A549 (cell line): ENCODE measurements around the gene APC2. TPM values are rescaled to one million over a fixed set of nuclear protein-coding genes. Genes with fewer than 3 reads are reported as not detected.

ENCODE experiments used
- ATAC-seq, 2 experiments: fragments of 200-7000 bp in 1 of 2; fragments of >200 bp in 1 of 2; cut with Nextera tagmentation in 1 of 2; cut with Tn5 transposase in 1 of 2; 3 replicates each; pipeline versions ENCODE4 v1.8.0 to v1.9.1; 2018 to 2020; ENCODE audit warnings: mild to moderate bottlenecking in 1 of 2, moderate library complexity in 1 of 2
- CTCF ChIA-PET: fragments of 300-600 bp; sonication (Branson Sonifier 250); formaldehyde crosslinking; extraction: SDS; loops from one replicate; lab custom pipeline; 2021; ENCODE audit warnings: antibody characterized with exemption, inconsistent platforms; lab: Yijun Ruan, JAX
- POLR2A ChIA-PET: fragments of 350-600 bp; formaldehyde crosslinking; extraction: SDS; loops from one replicate; lab custom pipeline; 2021; ENCODE audit warnings: antibody characterized with exemption, inconsistent platforms; lab: Yijun Ruan, JAX
- DNase-seq, 2 experiments: peaks; one replicate each; pipeline versions ENCODE4 v3.0.0 to v3.0.0-alpha.2; 2011 to 2016; ENCODE audit warnings: low read depth in 1 of 2, low spot score in 1 of 2
- FAIRE-seq: peaks from 2 replicates; lab custom pipeline; 2011; peaks lifted over from hg19 to GRCh38; lab: Jason Lieb, UNC
- H3K27ac ChIP-seq, 2 experiments: fragments of >200 bp; sonication (Bioruptor Twin); formaldehyde crosslinking; 3 replicates each; pipeline ENCODE4 v1.5.1; 2016 to 2017
- H3K4me1 ChIP-seq: fragments of >200 bp; sonication (Bioruptor Twin); formaldehyde crosslinking; 3 replicates; pipeline ENCODE4 v1.6.1; 2016
- H3K4me2 ChIP-seq: fragments of >200 bp; sonication (Bioruptor Twin); formaldehyde crosslinking; 3 replicates; pipeline ENCODE4 v1.6.1; 2016
- H3K4me3 ChIP-seq: fragments of >200 bp; sonication (Bioruptor Twin); formaldehyde crosslinking; 3 replicates; pipeline ENCODE4 v1.5.1; 2016
- H3K9me3 ChIP-seq: fragments of >200 bp; sonication (Bioruptor Twin); formaldehyde crosslinking; 3 replicates; pipeline ENCODE4 v1.6.1; 2016
- ATOH8 ChIP-seq: fragments of 250-450 bp; sonication (Bioruptor Pico); IDR thresholded peaks from 2 replicates; pipeline ENCODE4 v1.5.0; 2020; ENCODE audit warnings: low read depth, mild to moderate bottlenecking, moderate library complexity
- BCL3 ChIP-seq: fragments of >200 bp; sonication (Bioruptor Twin); formaldehyde crosslinking; IDR thresholded peaks from 3 replicates; pipeline ENCODE4 v1.6.1; 2016
- CBX2 ChIP-seq: fragments of 200-600 bp; sonication (generic); IDR thresholded peaks from 2 replicates; pipeline ENCODE4 v1.6.1; 2016; ENCODE audit warnings: low read depth, mild to moderate bottlenecking, borderline replicate concordance
- CEBPB ChIP-seq, 2 experiments: fragments of >200 bp in 1 of 2; sonication (Bioruptor Twin) in 1 of 2; formaldehyde crosslinking in 1 of 2; IDR thresholded peaks; 2 replicates each; pipeline ENCODE4 v1.6.1; 2012 to 2016
- CHD2 ChIP-seq: fragments of 150-350 bp; IDR thresholded peaks from 2 replicates; pipeline ENCODE4 v1.6.1; 2014; ENCODE audit warnings: low read length; ENCODE audit not compliant: partially characterized antibody
- FOSL2 ChIP-seq, 2 experiments: fragments of 450-650 bp in 1 of 2; fragments of >200 bp in 1 of 2; sonication (Bioruptor Twin) in 1 of 2; formaldehyde crosslinking; IDR thresholded peaks; 2 replicates each; pipeline versions ENCODE4 v1.5.0 to v1.6.1; 2016 to 2020; ENCODE audit warnings: mild to moderate bottlenecking in 1 of 2, moderate library complexity in 1 of 2
- HDAC2 ChIP-seq: fragments of 200-600 bp; sonication (generic); IDR thresholded peaks from 2 replicates; pipeline ENCODE4 v1.6.1; 2016
- HOXB13 ChIP-seq: fragments of 250-450 bp; sonication (Bioruptor Pico); IDR thresholded peaks from 2 replicates; pipeline ENCODE4 v1.5.0; 2020; ENCODE audit warnings: low read depth, mild to moderate bottlenecking, moderate library complexity
- HOXB5 ChIP-seq: fragments of 250-450 bp; sonication (Bioruptor Pico); IDR thresholded peaks from 2 replicates; pipeline ENCODE4 v1.5.0; 2020; ENCODE audit warnings: mild to moderate bottlenecking, moderate library complexity
- JUNB ChIP-seq: fragments of >200 bp; sonication (Bioruptor Twin); formaldehyde crosslinking; IDR thresholded peaks from 2 replicates; pipeline ENCODE4 v1.6.1; 2016
- NFE2L2 ChIP-seq: fragments of 150-350 bp; conservative IDR thresholded peaks from 2 replicates; pipeline ENCODE4 v1.6.1; 2014; ENCODE audit warnings: low read length
- NR3C1 ChIP-seq: fragments of >200 bp; sonication (Bioruptor Twin); formaldehyde crosslinking; IDR thresholded peaks from 3 replicates; pipeline ENCODE4 v1.6.1; 2017
- PHF8 ChIP-seq: fragments of 200-600 bp; sonication (generic); IDR thresholded peaks from 2 replicates; pipeline ENCODE4 v1.6.1; 2016; ENCODE audit warnings: low read depth, mild to moderate bottlenecking, antibody characterized with exemption, moderate library complexity, borderline replicate concordance
- POLR2A ChIP-seq: IDR thresholded peaks from 2 replicates; pipeline ENCODE4 v1.6.1; 2012; ENCODE audit warnings: mild to moderate bottlenecking, low read length
- POLR2AphosphoS2 ChIP-seq: conservative IDR thresholded peaks from 2 replicates; pipeline ENCODE4 v1.6.1; 2012; ENCODE audit warnings: low read length, improper control_type of control experiment, inconsistent platforms
- RCOR1 ChIP-seq: fragments of 150-350 bp; IDR thresholded peaks from 2 replicates; pipeline ENCODE4 v1.6.1; 2014; ENCODE audit warnings: antibody characterized with exemption, low read length, low read depth
- REST ChIP-seq: fragments of 200-600 bp; sonication (generic); IDR thresholded peaks from 2 replicates; pipeline ENCODE4 v1.6.1; 2016; ENCODE audit warnings: antibody characterized with exemption, mild to moderate bottlenecking, moderate library complexity
- RNF2 ChIP-seq: fragments of 200-600 bp; sonication (generic); IDR thresholded peaks from 2 replicates; pipeline ENCODE4 v1.6.1; 2016; ENCODE audit warnings: low read depth, mild to moderate bottlenecking, antibody characterized with exemption, moderate library complexity, borderline replicate concordance
- SMC3 ChIP-seq: fragments of >200 bp; sonication (Bioruptor Twin); formaldehyde crosslinking; IDR thresholded peaks from 3 replicates; pipeline ENCODE4 v1.6.1; 2018; ENCODE audit warnings: inconsistent platforms
- SREBF2 ChIP-seq: fragments of 450-650 bp; IDR thresholded peaks from 2 replicates; pipeline ENCODE4 v1.6.1; 2014; ENCODE audit warnings: mild to moderate bottlenecking, moderate library complexity
- TFCP2L1 ChIP-seq: fragments of 250-450 bp; sonication (Bioruptor Pico); IDR thresholded peaks from 2 replicates; pipeline ENCODE4 v1.5.0; 2021; ENCODE audit warnings: mild to moderate bottlenecking
- TP53 ChIP-seq: fragments of 250-450 bp; sonication (Bioruptor Pico); IDR thresholded peaks from 2 replicates; pipeline ENCODE4 v1.5.0; 2021; ENCODE audit warnings: mild to moderate bottlenecking, moderate library complexity
- ZC3H11A ChIP-seq: fragments of 450-650 bp; IDR thresholded peaks from 2 replicates; pipeline ENCODE4 v1.6.1; 2014; ENCODE audit warnings: antibody characterized with exemption, mild to moderate bottlenecking
- ZFP36 ChIP-seq: fragments of 450-650 bp; IDR thresholded peaks from 2 replicates; pipeline ENCODE4 v1.6.1; 2014; ENCODE audit warnings: borderline replicate concordance; ENCODE audit not compliant: partially characterized antibody
- WGBS: methylation state at CpG from one replicate; pipeline ENCODE4 v1.1.6; 2017; ENCODE audit errors: missing lambda C conversion rate; 5-methylcytosine and 5-hydroxymethylcytosine counted together
- polyA plus RNA-seq, 4 experiments: library from polyadenylated mRNA; depleted of rRNA in 3 of 4; stranded (reverse); fragments of >200 nt; fragmentation: RNase III in 1 of 4; extraction: RNeasy Plus Mini Kit Qiagen cat#74134 plus additional on column Dnase treatment in 1 of 4; gene quantifications; 2 replicates in 3 of 4; 3 replicates in 1 of 4; pipeline ENCODE4 v1.2.3, GENCODE V29; 2011 to 2017

APC2 gene
- polyA plus RNA-seq, 2 of the 4 experiments (the other 2 are of a cell fraction) = 0.36 to 1.6 TPM

GRCh38 chr19:1494115-1494815 is 44.3 kb downstream of the APC2 start:
- Histone ChIP-seq H3K4me1 (peaks cover 18% of the 10 kb centered on the region; the same call in 2 of the 3 replicates), H3K4me2 (no peak overlapping the region), H3K9me3 (no peaks in the 10 kb centered on the region), H3K4me3 (no peak overlapping the region), H3K27ac (no peak overlapping the region)
- DNase-seq = no peak
- ChIA-PET CTCF (interaction anchor here (2.4 kb wide), 1 partner anchor 9 kb away, joined by 7 read pairs; no protein-coding TSS in a partner anchor), POLR2A (interaction anchor here (0.6 kb wide), 1 partner anchor 34 kb away, joined by 3 read pairs; no protein-coding TSS in a partner anchor)
- WGBS = 61% methylated on average over 13 of the region's 15 CpGs
- no peak for FAIRE-seq
- ATAC-seq = no peak
- no peak for TF ChIP-seq CHD2
- no peak for TF ChIP-seq CBX2
- TF ChIP-seq SREBF2 = no peak
- TF ChIP-seq NR3C1 = no peak
- TF ChIP-seq POLR2A = no peak
- no peak for TF ChIP-seq HDAC2
- TF ChIP-seq RCOR1 = no peak
- TF ChIP-seq ATOH8 = no peak
- TF ChIP-seq PHF8 = no peak

- Histone ChIP-seq H3K4me2 (no peak overlapping the region), H3K9me3 (no peaks in the 10 kb centered on the region), H3K4me3 (no peak overlapping the region), H3K4me1 (peaks cover 15% of the 10 kb centered on the region; the same call in 1 of the 3 replicates), H3K27ac (no peak overlapping the region)
- TF ChIP-seq PHF8 (no peak), NFE2L2 (no peak), RNF2 (no peak), HOXB13 (CRISPR knock-in tag) (no peak), FOSL2 (IDR thresholded peaks at IDR 0.05) (no peak), FOSL2 (CRISPR knock-in tag; IDR thresholded peaks at IDR 0.05) (no peak), NR3C1 (no peak), ZFP36 (no peak), ZC3H11A (no peak), HDAC2 (no peak), POLR2AphosphoS2 (no peak), REST (no peak), SREBF2 (no peak), JUNB (no peak), CEBPB (IDR thresholded peaks at IDR 0.05) (no peak), HOXB5 (no peak), CHD2 (no peak), TP53 (CRISPR knock-in tag) (no peak), TFCP2L1 (CRISPR knock-in tag) (no peak), SMC3 (no peak), BCL3 (no peak)
- CTCF ChIA-PET = interaction anchor here (2.4 kb wide), 1 partner anchor 8 kb away, joined by 7 read pairs; no protein-coding TSS in a partner anchor
- ATAC-seq = no peak
- WGBS = 75% methylated on average over 26 of the region's 37 CpGs
- POLR2A ChIA-PET = interaction anchor here (0.6 kb wide), 1 partner anchor 35 kb away, joined by 3 read pairs; no protein-coding TSS in a partner anchor
- no peak for FAIRE-seq
- DNase-seq = no peak
Observed at GRCh38 chr19:1495051-1495798, 45.3 kb downstream of the APC2 start.
